HFFc6 (cell line): ENCODE data around the gene BSN. TPM values are rescaled to one million over a fixed set of nuclear protein-coding genes. Genes with fewer than 3 reads are reported as not detected.

Experiments used
- DNase-seq: peaks from one replicate; pipeline ENCODE4 v3.0.0-alpha.2; 2018
- H3K27ac Mint-ChIP-seq: 2 replicates; pipeline ENCODE4 v1.8.0; 2020; ENCODE audit warnings: mild to moderate bottlenecking, mixed read lengths
- H3K27me3 Mint-ChIP-seq: 2 replicates; pipeline ENCODE4 v1.8.0; 2021; ENCODE audit warnings: mild to moderate bottlenecking, moderate library complexity, mixed read lengths; ENCODE audit not compliant: insufficient read depth
- H3K36me3 Mint-ChIP-seq: 2 replicates; pipeline ENCODE4 v1.8.0; 2021; ENCODE audit warnings: low read depth, mixed read lengths
- H3K4me1 Mint-ChIP-seq: 2 replicates; pipeline ENCODE4 v1.8.0; 2020; ENCODE audit warnings: low read depth, mixed read lengths
- H3K4me3 Mint-ChIP-seq: 2 replicates; pipeline ENCODE4 v1.8.0; 2020; ENCODE audit warnings: mild to moderate bottlenecking, moderate library complexity, mixed read lengths
- H3K9me3 Mint-ChIP-seq: 2 replicates; pipeline ENCODE4 v1.8.0; 2020; ENCODE audit warnings: mild to moderate bottlenecking, mixed read lengths
- CTCF ChIP-seq: fragments of 200-600 bp; sonication (generic); IDR thresholded peaks from 2 replicates; pipeline ENCODE4 v1.5.0; 2021; ENCODE audit warnings: antibody characterized with exemption, mild to moderate bottlenecking
- total RNA-seq, 6 experiments: library from RNA; stranded (reverse); fragmentation: NEBNext Ultra II Directional; extraction: Animal tissue kit (Norgen Biotek cat#: 25700); gene quantifications; 2 replicates in 1 of 6; 3 replicates in 5 of 6; pipeline ENCODE4 v1.2.3, GENCODE V29; 2021

BSN gene
- total RNA-seq, 6 experiments from 2014 or later = 0.02 to 0.14 (median 0.06) TPM

GRCh38 chr3:49616491-49616941, 62.2 kb downstream of the BSN start:
- Mint-ChIP-seq H3K9me3 (no peaks in the 10 kb centered on the region), H3K4me3 (no peak overlapping the region), H3K27me3 (peaks cover 20% of the 10 kb centered on the region), H3K4me1 (peaks cover 19% of the 10 kb centered on the region), H3K36me3 (no peaks in the 10 kb centered on the region), H3K27ac (peak overlapping the region; percentile 14; the same call in 1 of the 2 replicates)
- DNase-seq = peak; percentile 47
- no peak for TF ChIP-seq CTCF

GRCh38 chr3:49617390-49618013, 63.2 kb downstream of the BSN start:
- no peak overlapping the region for H3K27ac Mint-ChIP-seq
- peaks cover 26% of the 10 kb centered on the region for H3K27me3 Mint-ChIP-seq
- H3K9me3 Mint-ChIP-seq = no peaks in the 10 kb centered on the region
- TF ChIP-seq CTCF = no peak
- DNase-seq = no peak
- peaks cover 19% of the 10 kb centered on the region for H3K4me1 Mint-ChIP-seq
- no peaks in the 10 kb centered on the region for H3K36me3 Mint-ChIP-seq
- no peak overlapping the region for H3K4me3 Mint-ChIP-seq

- no peak for TF ChIP-seq CTCF
- H3K27ac Mint-ChIP-seq = no peak overlapping the region
Measured at GRCh38 chr3:49618412-49618811, 64.1 kb downstream of the BSN start.

GRCh38 chr3:49619649-49620048, 65.4 kb downstream of the BSN start:
- H3K27me3 Mint-ChIP-seq = peaks cover 31% of the 10 kb centered on the region
- no peak for TF ChIP-seq CTCF
- no peaks in the 10 kb centered on the region for H3K36me3 Mint-ChIP-seq
- no peak overlapping the region for H3K27ac Mint-ChIP-seq
- no peaks in the 10 kb centered on the region for H3K9me3 Mint-ChIP-seq
- DNase-seq = no peak
- no peak overlapping the region for H3K4me3 Mint-ChIP-seq
- peaks cover 19% of the 10 kb centered on the region for H3K4me1 Mint-ChIP-seq

More at GRCh38 chr3:49618412-49618811, 64.1 kb downstream of the BSN start:
- H3K4me1 Mint-ChIP-seq = peaks cover 19% of the 10 kb centered on the region
- H3K27me3 Mint-ChIP-seq = peaks cover 31% of the 10 kb centered on the region
- DNase-seq = no peak
- no peaks in the 10 kb centered on the region for H3K36me3 Mint-ChIP-seq
- H3K9me3 Mint-ChIP-seq = no peaks in the 10 kb centered on the region
- no peak overlapping the region for H3K4me3 Mint-ChIP-seq

GRCh38 chr3:49620728-49621127, 66.5 kb downstream of the BSN start:
- Mint-ChIP-seq H3K4me3 (no peak overlapping the region), H3K27me3 (peaks cover 35% of the 10 kb centered on the region), H3K27ac (no peak overlapping the region), H3K9me3 (no peaks in the 10 kb centered on the region), H3K4me1 (peaks cover 19% of the 10 kb centered on the region), H3K36me3 (no peaks in the 10 kb centered on the region)
- DNase-seq = no peak
- no peak for TF ChIP-seq CTCF
